Dedifferentiated amniotic fluid mesenchymal stem cell (primary cell): ENCODE results near the gene RABGAP1L.
A peak's percentile ranks its signal among the peaks of the same experiment; 100 is the strongest.
"Not testable (repeated sequence)": the region's sequence is repeated elsewhere in the genome, so short reads cannot be mapped to it uniquely, and the experiment has no call there.

Experiments
- DNase-seq: peaks from one replicate; pipeline ENCODE4 v3.0.0-alpha.2; 2016; ENCODE audit errors: extremely low spot score

Gene RABGAP1L

DNA sequence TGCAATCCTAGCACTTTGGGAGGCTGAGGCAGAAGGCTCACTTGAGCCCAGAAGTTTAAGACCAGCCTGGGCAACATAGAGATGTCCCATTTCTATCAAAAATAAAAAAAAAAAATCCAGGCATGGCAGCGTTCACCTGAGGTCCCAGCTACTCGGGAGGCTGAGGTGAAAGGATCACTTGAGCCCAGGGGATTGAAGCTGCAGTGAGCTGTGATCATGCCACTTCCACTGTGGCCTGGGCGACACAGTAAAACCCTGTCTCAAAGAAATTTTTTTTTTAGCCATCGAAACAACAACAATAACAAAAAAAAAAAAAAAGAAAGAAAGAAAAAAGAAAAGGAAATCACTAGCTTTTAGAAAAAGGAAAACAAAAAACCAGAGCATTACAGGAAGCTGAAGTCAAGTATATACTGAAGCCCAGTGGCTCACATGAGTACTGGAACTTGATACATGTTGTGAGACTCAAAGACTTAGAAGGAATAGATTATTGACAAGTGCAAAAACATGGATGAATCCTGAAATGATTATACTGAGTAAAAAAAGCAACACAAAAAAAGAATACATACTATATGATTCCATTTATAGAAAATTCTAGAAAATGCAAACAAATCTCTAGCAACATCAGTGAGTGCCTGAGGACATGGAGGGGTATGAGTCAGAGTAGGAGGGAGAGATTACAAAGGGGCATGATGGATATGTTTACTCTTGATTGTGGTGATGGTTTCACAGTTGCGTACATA lies 6.1 kb upstream of the RABGAP1L start:
- DNase-seq, result no peak

DNA sequence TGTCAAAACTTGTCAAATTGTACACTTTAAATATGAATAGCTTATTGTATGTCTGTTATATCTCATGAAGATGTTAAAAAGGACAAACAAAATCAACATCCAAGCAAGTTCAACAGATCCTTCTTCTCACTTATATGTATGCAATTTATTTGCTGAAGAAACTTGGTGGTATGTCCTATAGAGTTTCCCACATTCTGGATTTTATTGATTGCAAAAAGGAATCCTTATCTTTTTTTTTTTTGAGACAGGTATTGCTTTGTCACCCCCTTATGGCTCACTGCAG lies 5.6 kb upstream of the RABGAP1L start:
- DNase-seq, result no peak

- DNase-seq, result no peak
Measured at GRCh38 chr1:174156437-174156836, 2.9 kb upstream of the RABGAP1L start.

- DNase-seq, result no peak
Measured at GRCh38 chr1:174157157-174157806, 2.0 kb upstream of the RABGAP1L start.

DNA sequence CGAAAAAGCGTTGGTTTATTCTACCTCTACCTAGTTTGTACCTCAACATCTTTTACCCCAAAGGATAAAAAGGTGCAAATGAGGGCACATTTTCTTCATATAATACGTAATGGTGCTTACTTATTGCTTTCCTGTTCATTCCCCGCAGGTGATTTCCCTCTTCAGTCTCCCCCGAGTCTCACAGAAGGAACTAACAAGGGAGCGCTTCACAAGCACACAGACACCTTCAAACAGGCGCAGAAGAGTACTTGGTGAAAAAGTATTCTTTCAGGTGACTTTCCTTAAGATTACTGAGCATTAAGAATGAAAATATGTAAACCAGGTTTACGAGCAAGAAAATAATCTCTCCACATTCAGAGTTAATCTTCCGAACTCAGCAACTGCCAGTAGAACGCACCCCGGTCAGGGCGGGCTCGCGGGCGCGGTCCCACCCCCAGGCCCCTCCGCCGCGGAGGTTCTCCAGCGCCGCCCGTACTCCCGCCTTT lies 511 bp upstream of the RABGAP1L start:
- no peak for DNase-seq

DNA sequence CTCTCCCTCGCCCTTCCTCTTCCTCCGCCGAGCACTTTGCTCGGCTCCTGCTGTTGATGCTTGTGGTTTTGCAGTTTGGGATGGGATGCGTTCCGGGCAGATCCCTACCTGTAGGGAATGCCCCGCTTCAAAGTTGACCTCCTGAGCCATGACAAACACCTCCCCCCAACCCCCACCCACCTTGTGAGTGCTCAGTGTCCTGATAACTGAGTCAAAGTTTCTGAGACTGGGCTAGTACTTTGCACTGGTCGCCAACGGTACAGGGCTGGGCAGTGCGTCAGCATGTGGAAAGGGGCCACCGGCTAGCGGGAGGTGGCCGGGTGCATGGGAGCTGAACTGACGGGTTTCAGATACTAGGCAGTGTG lies 771 bp downstream of the RABGAP1L start:
- no peak for DNase-seq

- DNase-seq, result no peak
Measured at GRCh38 chr1:174160603-174161002, 1.3 kb downstream of the RABGAP1L start.

- no peak for DNase-seq
Measured at GRCh38 chr1:174161813-174162212, 2.5 kb downstream of the RABGAP1L start.

DNA sequence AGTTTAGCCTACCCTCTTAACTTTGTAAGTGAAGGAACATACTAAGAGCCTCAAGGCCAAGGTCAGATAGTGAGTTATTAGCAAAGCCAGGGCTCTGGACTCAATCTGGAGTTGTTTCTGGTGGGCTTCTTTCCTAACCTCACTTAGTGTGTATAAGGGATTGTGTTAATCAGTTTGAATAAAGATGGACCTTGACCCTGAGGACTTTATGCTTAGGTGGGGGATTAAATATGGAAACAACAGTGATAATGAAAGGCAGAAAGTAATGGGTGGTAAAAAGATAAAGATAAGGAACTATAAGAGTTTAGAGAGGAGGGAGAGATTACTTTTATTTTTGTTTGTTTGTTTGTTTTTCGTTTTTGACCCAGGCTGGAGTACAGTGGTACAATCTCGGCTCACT lies 5.5 kb downstream of the RABGAP1L start:
- DNase-seq, result no peak

- no peak for DNase-seq
Measured at GRCh38 chr1:174165471-174166137, 6.3 kb downstream of the RABGAP1L start.

- DNase-seq, result no peak
Measured at GRCh38 chr1:174166530-174167264, 7.4 kb downstream of the RABGAP1L start.

- no peak for DNase-seq
Measured at GRCh38 chr1:174167265-174167803, 8.0 kb downstream of the RABGAP1L start.

- no peak for DNase-seq
Measured at GRCh38 chr1:174169342-174169741, 10.0 kb downstream of the RABGAP1L start.

DNA sequence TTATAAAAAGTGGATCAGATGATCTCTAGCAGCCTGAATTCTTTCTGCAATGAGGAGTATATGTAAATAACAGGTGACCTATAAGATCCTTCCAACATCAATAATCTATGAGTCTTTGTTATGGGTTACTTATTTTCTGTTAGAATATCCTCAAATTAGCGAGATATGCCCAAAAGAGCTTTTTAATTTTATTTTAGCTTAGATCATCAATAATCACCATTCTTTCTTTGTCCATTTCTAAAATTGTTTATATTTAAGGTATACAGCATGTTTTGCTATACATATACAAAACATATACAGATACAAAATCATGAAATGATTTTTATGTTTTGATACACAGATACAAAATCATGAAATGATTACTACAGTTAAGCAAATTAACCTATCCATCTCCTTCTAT lies 11.8 kb downstream of the RABGAP1L start:
- DNase-seq, result no peak

DNA sequence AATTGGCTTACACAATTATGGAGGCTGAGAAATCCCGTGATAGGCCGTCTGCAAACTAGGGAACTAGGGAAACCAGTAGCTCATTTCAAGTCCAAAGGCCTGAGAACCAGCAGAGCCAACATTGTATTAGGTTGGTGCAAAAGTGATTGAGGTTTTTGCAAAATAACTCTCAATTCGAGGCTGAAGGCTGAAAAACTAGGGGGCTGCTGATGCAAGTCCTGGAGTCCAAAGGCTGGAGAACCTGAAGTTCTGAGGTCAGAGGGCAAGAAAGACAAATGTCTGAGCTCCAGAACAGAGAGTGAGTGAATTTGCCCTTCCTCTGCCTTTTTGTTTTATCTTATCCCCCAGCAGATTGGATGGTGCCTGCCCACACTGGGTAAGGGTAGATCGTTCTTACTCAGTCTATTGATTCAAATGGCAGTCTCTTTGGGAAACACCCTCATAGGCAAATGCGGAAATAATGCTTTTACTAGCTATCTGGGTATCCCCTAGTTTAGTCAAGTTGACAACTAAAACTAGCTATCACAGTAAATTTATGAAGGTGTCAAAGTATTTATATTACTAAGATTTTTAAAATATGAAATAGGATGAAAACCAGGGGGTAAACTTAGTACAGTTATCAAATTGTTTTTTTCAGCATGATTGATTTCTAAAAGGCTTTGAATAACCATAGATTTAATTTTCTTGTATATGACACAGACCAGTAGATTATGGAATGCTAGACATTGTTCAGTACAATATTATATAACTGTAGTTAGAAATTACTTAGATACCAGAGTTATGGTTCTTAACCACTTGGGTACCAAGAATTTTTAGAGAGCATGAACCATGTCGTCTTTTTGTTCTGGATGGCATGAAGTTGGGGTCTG lies 15.4 kb downstream of the RABGAP1L start:
- no peak for DNase-seq

- DNase-seq, result not testable (repeated sequence)
Measured at GRCh38 chr1:174178459-174178858, 19.1 kb downstream of the RABGAP1L start.

- DNase-seq, result no peak
Measured at GRCh38 chr1:174189428-174190062, 30.2 kb downstream of the RABGAP1L start.

- DNase-seq, result no peak
Measured at GRCh38 chr1:174190691-174191199, 31.4 kb downstream of the RABGAP1L start.

DNA sequence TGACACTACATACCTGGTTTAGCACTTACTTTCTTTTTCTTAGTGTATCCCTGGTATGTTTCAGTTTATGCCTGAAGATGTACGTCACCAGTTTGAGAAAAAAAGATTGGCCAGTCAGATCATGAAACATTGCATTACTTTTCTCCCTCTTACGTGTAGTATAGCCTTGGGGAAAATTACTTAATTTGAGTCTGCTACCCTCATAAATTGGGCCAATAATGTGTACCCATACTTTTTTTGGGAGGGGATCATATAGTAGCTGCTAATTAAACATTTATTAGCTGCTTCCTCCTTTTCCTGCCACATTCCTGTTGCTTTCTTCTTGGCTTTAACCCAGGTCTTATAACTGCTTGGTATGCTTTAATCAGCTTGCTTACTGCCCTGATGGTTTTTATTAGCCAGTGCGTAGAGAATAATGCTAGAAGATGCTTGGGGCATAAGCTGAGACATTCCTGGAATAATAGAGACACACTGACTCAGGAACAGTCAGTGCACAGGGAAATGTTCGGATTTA lies 32.1 kb downstream of the RABGAP1L start:
- DNase-seq, result peak; percentile 69

DNA sequence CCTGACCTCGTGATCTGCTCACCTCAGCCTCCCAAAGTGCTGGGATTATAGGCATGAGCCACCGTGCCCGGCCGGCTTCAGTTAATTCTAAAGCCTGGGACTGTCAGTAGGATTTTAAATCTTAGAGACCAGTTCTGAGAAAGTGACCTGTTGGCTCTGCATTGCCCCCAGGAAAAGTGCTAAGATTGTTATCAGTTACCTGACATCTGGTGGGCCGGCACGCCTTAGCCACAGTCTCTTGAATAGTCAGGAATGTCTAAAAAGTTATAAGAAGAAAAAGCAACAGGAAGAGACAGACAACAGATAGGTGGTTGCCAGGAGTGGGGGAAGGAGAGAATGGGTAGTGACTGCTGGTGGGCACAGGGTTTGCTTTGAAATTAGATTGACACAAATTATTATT lies 35.1 kb downstream of the RABGAP1L start:
- no peak for DNase-seq
